Keratinocyte (primary cell): ENCODE results near the gene ZDHHC12.

Source experiments
- EZH2 ChIP-seq: IDR thresholded peaks from one replicate; pipeline ENCODE4 v1.6.1; 2012; ENCODE audit warnings: inconsistent platforms, mild to moderate bottlenecking, low read length, moderate library complexity
- TF ChIP-seq, protein P1 (sequence below), 3 experiments: IDR thresholded peaks in 1 of 3; conservative IDR thresholded peaks in 1 of 3; optimal IDR thresholded peaks in 1 of 3; 2 replicates in 2 of 3; 3 replicates in 1 of 3; pipeline versions ENCODE3 to v1.5.1; 2011; ENCODE audit warnings: low read length in 3 of 3, mild to moderate bottlenecking in 3 of 3, moderate library complexity in 2 of 3, control low read depth in 1 of 3, inconsistent platforms in 1 of 3; ENCODE audit not compliant: insufficient read depth in 2 of 3; ENCODE audit errors: extremely low read depth in 1 of 3

DNA sequence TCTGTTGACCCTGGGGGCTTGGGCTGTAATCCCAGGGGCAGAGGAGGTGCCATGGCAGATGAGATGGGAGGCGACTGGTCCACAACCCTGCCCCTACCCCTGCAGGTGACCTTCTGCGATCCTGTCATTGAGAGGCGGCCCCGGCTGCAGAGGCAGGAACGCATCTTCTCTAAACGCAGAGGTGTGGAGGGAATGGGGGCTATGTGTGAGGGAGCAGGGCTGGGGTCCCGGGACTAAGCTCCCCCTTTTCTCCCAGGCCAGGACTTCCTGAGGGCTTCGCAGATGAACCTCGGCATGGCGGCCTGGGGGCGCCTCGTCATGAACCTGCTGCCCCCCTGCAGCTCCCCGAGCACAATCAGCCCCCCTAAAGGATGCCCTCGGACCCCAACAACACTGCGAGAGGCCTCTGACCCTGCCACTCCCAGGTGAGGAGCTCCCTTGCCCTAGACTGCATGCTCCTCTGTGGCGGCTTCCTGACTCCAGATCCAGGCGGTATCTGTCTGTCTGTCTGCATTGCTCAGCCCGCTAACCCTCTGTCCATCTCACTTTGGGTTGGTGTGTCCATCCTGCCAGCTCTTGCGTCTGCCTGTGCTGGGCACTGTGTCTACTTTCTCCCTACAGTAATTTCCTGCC lies 9.9 kb downstream of the ZDHHC12 start:
- TF ChIP-seq, protein P1, sequence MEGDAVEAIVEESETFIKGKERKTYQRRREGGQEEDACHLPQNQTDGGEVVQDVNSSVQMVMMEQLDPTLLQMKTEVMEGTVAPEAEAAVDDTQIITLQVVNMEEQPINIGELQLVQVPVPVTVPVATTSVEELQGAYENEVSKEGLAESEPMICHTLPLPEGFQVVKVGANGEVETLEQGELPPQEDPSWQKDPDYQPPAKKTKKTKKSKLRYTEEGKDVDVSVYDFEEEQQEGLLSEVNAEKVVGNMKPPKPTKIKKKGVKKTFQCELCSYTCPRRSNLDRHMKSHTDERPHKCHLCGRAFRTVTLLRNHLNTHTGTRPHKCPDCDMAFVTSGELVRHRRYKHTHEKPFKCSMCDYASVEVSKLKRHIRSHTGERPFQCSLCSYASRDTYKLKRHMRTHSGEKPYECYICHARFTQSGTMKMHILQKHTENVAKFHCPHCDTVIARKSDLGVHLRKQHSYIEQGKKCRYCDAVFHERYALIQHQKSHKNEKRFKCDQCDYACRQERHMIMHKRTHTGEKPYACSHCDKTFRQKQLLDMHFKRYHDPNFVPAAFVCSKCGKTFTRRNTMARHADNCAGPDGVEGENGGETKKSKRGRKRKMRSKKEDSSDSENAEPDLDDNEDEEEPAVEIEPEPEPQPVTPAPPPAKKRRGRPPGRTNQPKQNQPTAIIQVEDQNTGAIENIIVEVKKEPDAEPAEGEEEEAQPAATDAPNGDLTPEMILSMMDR (optimal IDR thresholded peaks at IDR 0.05 in 1 of 3, IDR thresholded peaks at IDR 0.05 in 1 of 3, conservative IDR thresholded peaks at IDR 0.05 in 1 of 3; ENCODE audit: extremely low read depth in 1 of 3, insufficient read depth in 2 of 3, low read length in 3 of 3): no peak
- TF ChIP-seq EZH2: no peak
